ENCODE measurements around the gene TUBA8. TPM values are rescaled to one million over a fixed set of nuclear protein-coding genes. Genes with fewer than 3 reads are reported as not detected.

TUBA8 gene
- total and polyA plus RNA-seq, 2 donors (not counting 1 experiment from before 2014, with no cell fraction given) = 0.60 to 0.83 TPM

DNA sequence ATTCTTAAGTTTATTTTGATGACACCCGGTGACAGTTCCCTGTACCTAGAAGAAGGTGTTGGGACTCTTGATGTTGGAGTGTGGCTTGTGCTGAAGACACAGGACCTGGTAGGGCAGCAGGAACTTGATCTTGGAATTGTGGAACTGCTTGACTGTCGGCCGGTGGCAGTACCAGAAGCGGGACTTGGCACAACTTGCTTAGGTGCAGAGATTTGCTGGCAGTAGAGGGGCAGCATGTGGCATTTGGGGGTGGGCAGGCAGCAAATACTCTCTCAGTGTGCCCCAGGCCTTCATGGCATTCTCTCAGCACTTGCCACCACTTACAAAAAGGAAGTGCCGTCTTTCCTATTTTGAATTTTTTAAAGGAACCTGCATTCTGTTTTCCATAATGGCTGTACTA, 29.2 kb upstream of the TUBA8 start:
- Histone ChIP-seq H4K20me1 (ENCODE audit: control insufficient read depth, extremely low read depth, insufficient read depth, low read length) (no peaks in the 10 kb centered on the region), H3K9me3 (ENCODE audit: control insufficient read depth, insufficient read depth, low read depth, low read length) (no peaks in the 10 kb centered on the region), H3K4me3 (replicated peaks in 1 of 4; ENCODE audit: control extremely low read depth in 1 of 4, insufficient read depth in 1 of 4, low read depth in 3 of 4, low read length in 4 of 4) (no peak overlapping the region), H3K9ac (ENCODE audit: insufficient read depth, low read length) (no peak overlapping the region), H2AFZ (ENCODE audit: low read length) (no peak overlapping the region), H3K36me3 (ENCODE audit: control insufficient read depth, insufficient read depth, low read length) (peaks cover 9% of the 10 kb centered on the region), H3K79me2 (ENCODE audit: control insufficient read depth, insufficient read depth, low read length) (peaks cover 18% of the 10 kb centered on the region), H3K27ac (ENCODE audit: insufficient read depth, low read length) (no peak overlapping the region), H3K4me1 (ENCODE audit: control insufficient read depth, extremely low read depth, insufficient read depth, low read length) (peaks cover 9% of the 10 kb centered on the region), H3K4me2 (ENCODE audit: extremely low read depth, insufficient read depth, low read length) (no peak overlapping the region), H3K27me3 (ENCODE audit: control insufficient read depth, insufficient read depth, low read length) (no peaks in the 10 kb centered on the region)
- TF ChIP-seq, protein P1, sequence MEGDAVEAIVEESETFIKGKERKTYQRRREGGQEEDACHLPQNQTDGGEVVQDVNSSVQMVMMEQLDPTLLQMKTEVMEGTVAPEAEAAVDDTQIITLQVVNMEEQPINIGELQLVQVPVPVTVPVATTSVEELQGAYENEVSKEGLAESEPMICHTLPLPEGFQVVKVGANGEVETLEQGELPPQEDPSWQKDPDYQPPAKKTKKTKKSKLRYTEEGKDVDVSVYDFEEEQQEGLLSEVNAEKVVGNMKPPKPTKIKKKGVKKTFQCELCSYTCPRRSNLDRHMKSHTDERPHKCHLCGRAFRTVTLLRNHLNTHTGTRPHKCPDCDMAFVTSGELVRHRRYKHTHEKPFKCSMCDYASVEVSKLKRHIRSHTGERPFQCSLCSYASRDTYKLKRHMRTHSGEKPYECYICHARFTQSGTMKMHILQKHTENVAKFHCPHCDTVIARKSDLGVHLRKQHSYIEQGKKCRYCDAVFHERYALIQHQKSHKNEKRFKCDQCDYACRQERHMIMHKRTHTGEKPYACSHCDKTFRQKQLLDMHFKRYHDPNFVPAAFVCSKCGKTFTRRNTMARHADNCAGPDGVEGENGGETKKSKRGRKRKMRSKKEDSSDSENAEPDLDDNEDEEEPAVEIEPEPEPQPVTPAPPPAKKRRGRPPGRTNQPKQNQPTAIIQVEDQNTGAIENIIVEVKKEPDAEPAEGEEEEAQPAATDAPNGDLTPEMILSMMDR (conservative IDR thresholded peaks at IDR 0.05 in 1 of 2, IDR thresholded peaks at IDR 0.05 in 1 of 2; ENCODE audit: low read depth in 1 of 2, low read length in 2 of 2) = no peak
- no peak for TF ChIP-seq EZH2 (IDR thresholded peaks at IDR 0.05; ENCODE audit: low read length, missing control alignments)
- no peak for DNase-seq (ENCODE audit: low read depth in 2 of 2)

DNA sequence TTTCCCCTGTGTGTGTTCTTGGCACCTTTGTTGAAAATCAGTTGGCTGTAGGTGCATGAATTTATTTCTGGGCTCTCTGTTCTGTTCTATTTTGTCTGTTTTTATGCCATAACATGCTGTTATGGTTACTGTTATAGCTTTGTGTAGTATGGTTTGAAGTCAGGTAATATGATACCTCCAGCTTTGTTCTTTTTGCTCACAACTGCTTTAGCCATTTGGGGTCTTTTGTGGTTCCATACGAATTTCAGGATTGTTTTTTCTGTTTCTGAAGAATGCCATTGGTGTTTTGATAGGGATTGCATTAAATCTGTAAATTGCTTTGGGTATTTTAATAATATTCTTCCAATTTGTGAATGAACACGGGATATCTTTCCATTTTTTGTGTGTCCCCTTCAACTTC, 28.1 kb upstream of the TUBA8 start:
- Histone ChIP-seq H3K27ac (ENCODE audit: insufficient read depth, low read length) (no peak overlapping the region), H3K79me2 (ENCODE audit: control insufficient read depth, insufficient read depth, low read length) (peaks cover 18% of the 10 kb centered on the region), H3K9ac (ENCODE audit: insufficient read depth, low read length) (no peak overlapping the region), H3K9me3 (ENCODE audit: control insufficient read depth, insufficient read depth, low read depth, low read length) (no peaks in the 10 kb centered on the region), H4K20me1 (ENCODE audit: control insufficient read depth, extremely low read depth, insufficient read depth, low read length) (no peaks in the 10 kb centered on the region), H3K36me3 (ENCODE audit: control insufficient read depth, insufficient read depth, low read length) (peaks cover 12% of the 10 kb centered on the region), H3K27me3 (ENCODE audit: control insufficient read depth, insufficient read depth, low read length) (no peaks in the 10 kb centered on the region), H3K4me1 (ENCODE audit: control insufficient read depth, extremely low read depth, insufficient read depth, low read length) (peaks cover 2% of the 10 kb centered on the region), H2AFZ (ENCODE audit: low read length) (no peak overlapping the region), H3K4me2 (ENCODE audit: extremely low read depth, insufficient read depth, low read length) (no peak overlapping the region), H3K4me3 (replicated peaks in 1 of 4; ENCODE audit: control extremely low read depth in 1 of 4, insufficient read depth in 1 of 4, low read depth in 3 of 4, low read length in 4 of 4) (no peak overlapping the region)
- no peak for DNase-seq (ENCODE audit: low read depth in 2 of 2)
- TF ChIP-seq EZH2 (IDR thresholded peaks at IDR 0.05; ENCODE audit: low read length, missing control alignments) = no peak
- TF ChIP-seq, protein P1 (conservative IDR thresholded peaks at IDR 0.05 in 1 of 2, IDR thresholded peaks at IDR 0.05 in 1 of 2; ENCODE audit: low read depth in 1 of 2, low read length in 2 of 2) = no peak

DNA sequence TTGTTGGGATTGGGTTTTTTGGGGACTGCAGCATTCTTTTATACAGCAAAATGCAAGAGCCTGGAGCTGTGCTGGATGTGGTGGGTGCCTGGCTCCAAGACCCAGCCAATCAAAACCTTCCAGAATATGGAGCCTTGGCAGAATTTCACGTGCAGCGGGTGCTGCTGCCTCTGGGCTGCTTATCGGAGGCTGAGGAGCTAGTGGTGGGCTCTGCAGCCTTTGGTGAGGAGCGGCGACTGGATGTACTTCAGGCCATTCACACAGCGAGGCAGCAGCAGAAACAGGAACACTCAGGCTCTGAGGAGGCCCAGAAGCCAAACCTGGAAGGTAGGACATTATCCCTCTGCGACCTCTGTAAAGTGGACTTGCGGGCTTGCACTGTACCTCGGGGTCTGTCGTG, 27.2 kb upstream of the TUBA8 start:
- Histone ChIP-seq H4K20me1 (ENCODE audit: control insufficient read depth, extremely low read depth, insufficient read depth, low read length) (no peaks in the 10 kb centered on the region), H3K9me3 (ENCODE audit: control insufficient read depth, insufficient read depth, low read depth, low read length) (no peaks in the 10 kb centered on the region), H3K36me3 (ENCODE audit: control insufficient read depth, insufficient read depth, low read length) (peaks cover 14% of the 10 kb centered on the region), H3K4me2 (ENCODE audit: extremely low read depth, insufficient read depth, low read length) (no peak overlapping the region), H3K27ac (ENCODE audit: insufficient read depth, low read length) (no peak overlapping the region), H3K27me3 (ENCODE audit: control insufficient read depth, insufficient read depth, low read length) (no peaks in the 10 kb centered on the region), H2AFZ (ENCODE audit: low read length) (no peak overlapping the region), H3K79me2 (ENCODE audit: control insufficient read depth, insufficient read depth, low read length) (peaks cover 15% of the 10 kb centered on the region), H3K9ac (ENCODE audit: insufficient read depth, low read length) (no peak overlapping the region), H3K4me1 (ENCODE audit: control insufficient read depth, extremely low read depth, insufficient read depth, low read length) (peaks cover 2% of the 10 kb centered on the region), H3K4me3 (replicated peaks in 1 of 4; ENCODE audit: control extremely low read depth in 1 of 4, insufficient read depth in 1 of 4, low read depth in 3 of 4, low read length in 4 of 4) (no peak overlapping the region)
- DNase-seq (ENCODE audit: low read depth in 2 of 2) = no peak
- TF ChIP-seq, protein P1 (conservative IDR thresholded peaks at IDR 0.05 in 1 of 2, IDR thresholded peaks at IDR 0.05 in 1 of 2; ENCODE audit: low read depth in 1 of 2, low read length in 2 of 2) = no peak
- TF ChIP-seq EZH2 (IDR thresholded peaks at IDR 0.05; ENCODE audit: low read length, missing control alignments) = no peak

Measured in fibroblast of lung (primary cell).